Smooth muscle cell (in vitro differentiated cells): ENCODE data around the gene DOLK. TPM values are rescaled to one million over a fixed set of nuclear protein-coding genes. Genes with fewer than 3 reads are reported as not detected.

ENCODE experiments used
- DNase-seq: peaks from one replicate; lab custom pipeline; 2025; ENCODE audit not compliant: unreplicated experiment; lab: John Stamatoyannopoulos, UW
- H2AFZ ChIP-seq: fragments of 200-600 bp; sonication (generic); 2 replicates; pipeline ENCODE4 v1.6.0; 2016; ENCODE audit warnings: antibody characterized with exemption, low read depth, mild to moderate bottlenecking
- H3F3A ChIP-seq: fragments of 200-600 bp; sonication (generic); 2 replicates; pipeline ENCODE4 v1.6.0; 2017; ENCODE audit warnings: antibody characterized with exemption, low read depth
- H3K27ac ChIP-seq: fragments of 200-600 bp; sonication (generic); 2 replicates; pipeline ENCODE4 v1.5.1; 2016; ENCODE audit warnings: low read depth, mild to moderate bottlenecking
- H3K27me3 ChIP-seq: fragments of 200-600 bp; sonication (generic); 2 replicates; pipeline ENCODE4 v1.6.1; 2016; ENCODE audit warnings: low read depth, mild to moderate bottlenecking
- H3K36me3 ChIP-seq: fragments of 200-600 bp; sonication (generic); 2 replicates; pipeline ENCODE4 v1.5.1; 2016; ENCODE audit warnings: low read depth
- H3K4me1 ChIP-seq: fragments of 200-600 bp; sonication (generic); 2 replicates; pipeline ENCODE4 v1.5.1; 2016; ENCODE audit warnings: low read depth
- H3K4me2 ChIP-seq: fragments of 200-600 bp; sonication (generic); 2 replicates; pipeline ENCODE4 v1.6.0; 2016; ENCODE audit warnings: mild to moderate bottlenecking
- H3K4me3 ChIP-seq: fragments of 200-600 bp; sonication (generic); 2 replicates; pipeline ENCODE4 v1.5.1; 2016; ENCODE audit warnings: mild to moderate bottlenecking
- H3K79me2 ChIP-seq: fragments of 200-600 bp; sonication (generic); 2 replicates; pipeline ENCODE4 v1.6.0; 2016; ENCODE audit warnings: low read depth, mild to moderate bottlenecking
- H3K9ac ChIP-seq: fragments of 200-600 bp; sonication (generic); 2 replicates; pipeline ENCODE4 v1.6.0; 2016; ENCODE audit warnings: low read depth
- H3K9me3 ChIP-seq: fragments of 200-600 bp; sonication (generic); replicated peaks from 2 replicates; pipeline ENCODE4 v1.5.1; 2016; ENCODE audit warnings: low read depth
- H4K20me1 ChIP-seq: fragments of 200-600 bp; sonication (generic); 2 replicates; pipeline ENCODE4 v1.6.0; 2016; ENCODE audit warnings: low read depth
- WGBS: methylation state at CpG from one replicate; pipeline ENCODE4 v1.1.7; 2016; ENCODE audit warnings: low lambda C conversion rate; 5-methylcytosine and 5-hydroxymethylcytosine counted together
- polyA plus RNA-seq: library from polyadenylated mRNA; unstranded; fragments of >200 nt; fragmentation: Nextera tagmentation; extraction: Ambion mirVana; gene quantifications from 2 replicates; pipeline ENCODE4 v1.2.1, GENCODE V29; 2016
- total RNA-seq: library from RNA; depleted of rRNA; stranded (reverse); fragments of >200 nt; gene quantifications from 2 replicates; pipeline ENCODE4 v1.2.3, GENCODE V29; 2014
- TF ChIP-seq, protein P1 (sequence below): fragments of 200-600 bp; sonication (generic); IDR thresholded peaks from 2 replicates; pipeline ENCODE4 v1.5.1; 2017; ENCODE audit warnings: borderline replicate concordance, mild to moderate bottlenecking, antibody characterized with exemption; ENCODE audit not compliant: insufficient read depth, poor library complexity, severe bottlenecking

The DOLK gene
- total and polyA plus RNA-seq, 2 experiments from 2014 or later = 14.1 to 31.3 TPM

DNA sequence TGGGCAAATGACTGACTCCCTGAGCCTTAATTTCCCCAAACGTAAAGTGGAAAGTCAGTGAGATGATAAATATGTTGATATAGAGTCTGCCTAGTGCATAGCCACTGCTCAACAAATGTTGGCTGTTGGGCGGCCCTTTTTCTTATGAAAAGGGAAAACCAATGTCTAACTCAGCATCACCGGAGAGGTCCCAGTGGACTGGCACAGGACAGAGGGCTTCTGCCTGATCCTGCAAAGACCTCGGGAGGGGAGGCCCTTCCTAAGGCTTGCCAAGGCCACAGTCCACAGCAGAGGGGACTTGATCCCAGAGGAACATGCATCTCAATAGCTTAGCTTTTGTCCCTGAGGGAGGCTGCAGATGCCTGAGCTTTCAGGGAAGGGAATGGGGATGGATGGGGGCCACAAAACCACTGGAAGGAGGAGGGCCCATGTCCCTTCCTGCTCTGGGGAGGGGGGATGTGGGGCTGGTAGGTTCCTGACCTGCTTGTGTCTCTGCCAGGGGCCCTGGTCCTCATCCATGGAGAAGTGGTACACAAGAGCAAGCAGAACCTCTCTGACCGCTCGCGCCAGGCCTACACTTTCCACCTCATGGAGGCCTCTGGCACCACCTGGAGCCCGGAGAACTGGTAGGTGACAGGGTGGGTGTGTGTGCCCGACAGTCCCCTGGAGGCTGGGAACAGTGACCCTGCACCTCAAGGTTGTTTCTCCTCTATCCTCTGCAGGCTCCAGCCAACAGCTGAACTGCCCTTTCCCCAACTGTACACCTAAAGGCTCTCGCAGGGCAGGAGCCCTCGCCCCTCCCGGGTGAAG lies 6.3 kb downstream of the DOLK start:
- H3K4me2 ChIP-seq = no peak overlapping the region
- TF ChIP-seq, protein P1, sequence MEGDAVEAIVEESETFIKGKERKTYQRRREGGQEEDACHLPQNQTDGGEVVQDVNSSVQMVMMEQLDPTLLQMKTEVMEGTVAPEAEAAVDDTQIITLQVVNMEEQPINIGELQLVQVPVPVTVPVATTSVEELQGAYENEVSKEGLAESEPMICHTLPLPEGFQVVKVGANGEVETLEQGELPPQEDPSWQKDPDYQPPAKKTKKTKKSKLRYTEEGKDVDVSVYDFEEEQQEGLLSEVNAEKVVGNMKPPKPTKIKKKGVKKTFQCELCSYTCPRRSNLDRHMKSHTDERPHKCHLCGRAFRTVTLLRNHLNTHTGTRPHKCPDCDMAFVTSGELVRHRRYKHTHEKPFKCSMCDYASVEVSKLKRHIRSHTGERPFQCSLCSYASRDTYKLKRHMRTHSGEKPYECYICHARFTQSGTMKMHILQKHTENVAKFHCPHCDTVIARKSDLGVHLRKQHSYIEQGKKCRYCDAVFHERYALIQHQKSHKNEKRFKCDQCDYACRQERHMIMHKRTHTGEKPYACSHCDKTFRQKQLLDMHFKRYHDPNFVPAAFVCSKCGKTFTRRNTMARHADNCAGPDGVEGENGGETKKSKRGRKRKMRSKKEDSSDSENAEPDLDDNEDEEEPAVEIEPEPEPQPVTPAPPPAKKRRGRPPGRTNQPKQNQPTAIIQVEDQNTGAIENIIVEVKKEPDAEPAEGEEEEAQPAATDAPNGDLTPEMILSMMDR = no peak
- H3K27me3 ChIP-seq = no peaks in the 10 kb centered on the region
- no peak overlapping the region for H3K27ac ChIP-seq
- no peaks in the 10 kb centered on the region for H4K20me1 ChIP-seq
- H3K4me1 ChIP-seq = no peaks in the 10 kb centered on the region
- H2AFZ ChIP-seq = no peak overlapping the region
- no peak overlapping the region for H3K9ac ChIP-seq
- H3K4me3 ChIP-seq = no peak overlapping the region
- no peaks in the 10 kb centered on the region for H3K9me3 ChIP-seq
- H3F3A ChIP-seq = no peaks in the 10 kb centered on the region
- WGBS = 94% methylated on average over 12 of the region's 12 CpGs
- no peak for DNase-seq
- peaks cover 13% of the 10 kb centered on the region for H3K79me2 ChIP-seq
- no peaks in the 10 kb centered on the region for H3K36me3 ChIP-seq

GRCh38 chr9:128940271-128940921 lies 7.0 kb downstream of the DOLK start:
- H3F3A ChIP-seq = no peaks in the 10 kb centered on the region
- H3K9ac ChIP-seq = no peak overlapping the region
- no peak for DNase-seq
- WGBS = 79% methylated on average over 15 of the region's 15 CpGs
- no peak overlapping the region for H3K4me3 ChIP-seq
- H3K4me2 ChIP-seq = no peak overlapping the region
- no peaks in the 10 kb centered on the region for H3K4me1 ChIP-seq
- H2AFZ ChIP-seq = no peak overlapping the region
- peaks cover 6% of the 10 kb centered on the region for H3K79me2 ChIP-seq
- no peaks in the 10 kb centered on the region for H3K9me3 ChIP-seq
- H3K36me3 ChIP-seq = no peaks in the 10 kb centered on the region
- TF ChIP-seq, protein P1 = no peak
- no peak overlapping the region for H3K27ac ChIP-seq
- no peaks in the 10 kb centered on the region for H4K20me1 ChIP-seq
- H3K27me3 ChIP-seq = no peaks in the 10 kb centered on the region

DNA sequence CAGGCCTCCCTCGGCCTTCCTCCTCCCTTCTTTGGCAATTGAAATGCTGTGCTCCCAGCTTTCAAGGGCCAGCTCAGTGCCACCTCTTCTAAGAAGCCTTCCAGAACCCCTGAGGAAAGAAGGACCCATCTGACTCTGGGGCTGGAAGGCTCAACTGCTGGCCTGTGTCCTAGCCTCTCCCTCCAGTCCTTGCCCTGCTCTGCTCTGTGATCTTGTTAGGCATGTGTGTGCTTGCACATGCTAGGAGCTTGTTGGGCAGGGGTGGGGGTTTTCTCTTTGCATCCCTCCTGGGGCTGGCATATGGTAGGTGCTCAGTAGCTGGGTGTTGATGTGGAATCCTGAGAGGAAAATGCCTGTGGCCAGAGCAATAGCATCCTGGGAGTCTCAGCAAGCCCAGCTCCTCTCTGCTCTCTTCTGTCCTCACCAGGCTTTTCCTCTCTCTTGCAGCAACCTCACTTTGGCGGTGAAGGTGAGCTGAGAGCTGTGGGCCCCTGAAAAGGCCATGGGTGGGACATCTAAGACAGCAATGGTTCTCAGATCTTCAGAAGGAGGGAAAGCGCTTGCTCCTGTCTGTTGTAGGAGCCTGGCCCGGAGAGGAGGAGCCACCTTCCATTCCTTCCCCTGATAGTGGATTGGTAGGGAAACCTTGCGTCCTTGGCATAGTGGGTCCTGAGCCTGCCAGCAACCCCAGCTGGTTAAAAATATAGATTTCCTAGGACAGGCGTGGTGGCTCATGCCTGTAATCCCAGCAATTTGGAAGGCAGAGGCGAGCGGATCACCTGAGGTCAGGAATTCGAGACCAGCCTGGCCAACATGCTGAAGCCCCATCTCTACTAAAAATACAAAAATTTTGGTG lies 9.9 kb downstream of the DOLK start:
- Histone ChIP-seq H3K4me2 (no peak overlapping the region), H2AFZ (no peak overlapping the region), H3K4me1 (no peaks in the 10 kb centered on the region), H4K20me1 (no peaks in the 10 kb centered on the region), H3K9ac (no peak overlapping the region), H3F3A (no peaks in the 10 kb centered on the region), H3K79me2 (no peaks in the 10 kb centered on the region), H3K9me3 (no peaks in the 10 kb centered on the region), H3K27me3 (no peaks in the 10 kb centered on the region), H3K4me3 (no peak overlapping the region), H3K36me3 (no peaks in the 10 kb centered on the region), H3K27ac (no peak overlapping the region)
- no peak for DNase-seq
- WGBS = 96% methylated on average over 9 of the region's 9 CpGs
- TF ChIP-seq, protein P1 = no peak
